Effector memory CD4-positive, alpha-beta T cell (primary cell): ENCODE data around the gene TSACC.

Source experiments
- DNase-seq, 3 donors: peaks; one replicate each; pipeline ENCODE4 v3.0.0-alpha.2; 2020
- H3K27ac ChIP-seq: 2 replicates; pipeline ENCODE4 v1.7.0; 2013; ENCODE audit warnings: mild to moderate bottlenecking, low read length, moderate library complexity; ENCODE audit not compliant: insufficient read depth, poor library complexity, severe bottlenecking
- H3K27me3 ChIP-seq: replicated peaks from 2 replicates; pipeline ENCODE4 v1.7.0; 2013; ENCODE audit warnings: mild to moderate bottlenecking, low read length; ENCODE audit not compliant: insufficient read depth, control insufficient read depth, poor library complexity, severe bottlenecking
- H3K36me3 ChIP-seq: 2 replicates; pipeline ENCODE4 v1.7.0; 2013; ENCODE audit warnings: mild to moderate bottlenecking, low read length, moderate library complexity; ENCODE audit not compliant: control insufficient read depth, insufficient read depth
- H3K4me1 ChIP-seq: 2 replicates; pipeline ENCODE4 v1.7.0; 2013; ENCODE audit warnings: low read length, mild to moderate bottlenecking; ENCODE audit not compliant: control insufficient read depth, insufficient read depth, poor library complexity, severe bottlenecking
- H3K4me3 ChIP-seq: 2 replicates; pipeline ENCODE4 v1.7.0; 2013; ENCODE audit warnings: low read length, low read depth, mild to moderate bottlenecking; ENCODE audit not compliant: insufficient read depth, poor library complexity, severe bottlenecking
- H3K9me3 ChIP-seq: 2 replicates; pipeline ENCODE4 v1.7.0; 2013; ENCODE audit warnings: mild to moderate bottlenecking, low read length, moderate library complexity; ENCODE audit not compliant: control insufficient read depth

Gene TSACC

GRCh38 chr1:156391701-156392100 lies 53.4 kb downstream of the TSACC start:
- H3K4me3 ChIP-seq: no peak overlapping the region
- no peaks in the 10 kb centered on the region for H3K9me3 ChIP-seq
- H3K36me3 ChIP-seq: no peaks in the 10 kb centered on the region
- H3K27me3 ChIP-seq: no peaks in the 10 kb centered on the region
- no peak overlapping the region for H3K27ac ChIP-seq
- DNase-seq: no peak
- no peaks in the 10 kb centered on the region for H3K4me1 ChIP-seq

DNA sequence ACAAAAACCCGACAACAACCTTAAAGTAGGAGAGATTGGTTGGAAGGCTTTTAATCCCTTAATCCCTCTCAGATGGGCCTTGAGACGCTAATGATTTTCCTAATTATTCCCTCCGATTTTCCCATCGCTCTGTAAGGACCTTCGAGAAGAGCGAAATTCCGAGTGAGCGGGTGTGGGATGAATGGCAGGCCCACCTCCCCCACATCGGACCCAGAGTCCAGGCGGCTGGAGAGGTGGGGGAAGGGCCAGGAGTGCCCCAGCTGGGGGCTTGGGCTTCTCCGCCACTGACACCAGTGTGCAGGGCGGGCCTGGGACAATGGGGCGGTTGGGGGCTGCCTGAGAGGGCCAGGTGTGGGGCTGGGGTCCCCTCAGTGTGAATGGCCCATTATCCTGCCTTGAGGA lies 54.1 kb downstream of the TSACC start:
- no peaks in the 10 kb centered on the region for H3K4me1 ChIP-seq
- DNase-seq: no peak
- H3K27ac ChIP-seq: no peak overlapping the region
- H3K9me3 ChIP-seq: no peaks in the 10 kb centered on the region
- H3K36me3 ChIP-seq: no peaks in the 10 kb centered on the region
- no peak overlapping the region for H3K4me3 ChIP-seq
- H3K27me3 ChIP-seq: no peaks in the 10 kb centered on the region

DNA sequence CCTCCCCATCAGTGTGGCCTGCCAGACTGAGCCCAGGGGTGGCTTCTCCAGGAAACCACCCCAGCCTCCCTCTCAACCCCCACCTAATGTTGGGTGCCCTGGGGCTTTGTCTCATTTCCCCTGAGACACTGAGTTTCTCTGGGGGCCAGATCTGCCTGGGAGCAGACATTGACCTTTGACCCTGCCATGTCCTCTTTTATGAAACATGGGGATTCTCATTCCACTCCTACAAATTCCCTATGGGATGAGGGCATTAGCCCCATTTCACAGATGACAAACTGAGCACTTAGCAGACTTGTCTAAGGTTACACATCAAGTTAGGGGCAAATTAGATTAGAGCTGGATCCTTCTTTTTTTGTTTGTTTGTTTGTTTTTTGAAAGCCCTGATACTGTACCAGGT lies 54.8 kb downstream of the TSACC start:
- Histone ChIP-seq H3K4me3 (no peak overlapping the region), H3K36me3 (no peaks in the 10 kb centered on the region), H3K4me1 (no peaks in the 10 kb centered on the region), H3K9me3 (no peaks in the 10 kb centered on the region), H3K27ac (no peak overlapping the region), H3K27me3 (no peaks in the 10 kb centered on the region)
- no peak for DNase-seq

GRCh38 chr1:156394082-156394481 lies 55.8 kb downstream of the TSACC start:
- DNase-seq: no peak
- Histone ChIP-seq H3K4me3 (no peak overlapping the region), H3K9me3 (no peaks in the 10 kb centered on the region), H3K27ac (no peak overlapping the region), H3K4me1 (no peaks in the 10 kb centered on the region), H3K27me3 (no peaks in the 10 kb centered on the region), H3K36me3 (no peaks in the 10 kb centered on the region)

DNA sequence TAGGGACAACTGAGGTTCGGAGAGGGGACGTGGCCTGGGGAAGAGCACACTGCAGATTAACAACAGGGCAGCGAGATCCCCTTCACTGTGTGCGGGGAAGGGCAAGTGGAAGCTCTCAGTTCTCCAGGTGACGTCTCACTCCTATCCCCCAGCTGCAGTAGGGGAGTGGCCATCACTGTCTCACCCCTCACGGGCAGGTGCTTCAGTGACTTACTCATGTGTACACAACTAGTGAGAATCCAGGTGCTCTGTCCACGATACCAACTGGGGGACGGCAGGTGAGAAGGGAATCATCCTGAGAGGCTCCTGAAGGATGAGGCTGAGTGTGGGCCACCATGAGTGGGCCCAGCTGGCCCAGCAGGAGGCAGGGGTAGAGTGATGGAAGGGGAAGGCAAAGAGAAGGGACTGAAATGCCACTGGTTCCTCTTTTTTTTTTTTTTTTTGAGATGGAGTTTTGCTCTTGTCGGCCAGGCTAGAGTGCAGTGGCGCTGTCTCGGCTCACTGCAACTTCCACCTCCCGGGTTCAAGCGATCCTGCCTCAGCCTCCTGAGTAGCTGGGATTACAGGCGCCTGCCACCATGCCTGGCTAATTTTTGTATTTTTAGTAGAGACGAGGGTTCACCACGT lies 56.6 kb downstream of the TSACC start:
- Histone ChIP-seq H3K9me3 (no peaks in the 10 kb centered on the region), H3K4me1 (no peaks in the 10 kb centered on the region)
- DNase-seq: no peak

More for the DNA sequence above, 56.6 kb downstream of the TSACC start:
- Histone ChIP-seq H3K36me3 (no peaks in the 10 kb centered on the region), H3K4me3 (no peak overlapping the region), H3K27me3 (no peaks in the 10 kb centered on the region), H3K27ac (no peak overlapping the region)
